ENCODE measurements around the gene PDCL2.
"Not testable (repeated sequence)": the region's sequence is repeated elsewhere in the genome, so short reads cannot be mapped to it uniquely, and the experiment has no call there.

PDCL2 gene, protein sequence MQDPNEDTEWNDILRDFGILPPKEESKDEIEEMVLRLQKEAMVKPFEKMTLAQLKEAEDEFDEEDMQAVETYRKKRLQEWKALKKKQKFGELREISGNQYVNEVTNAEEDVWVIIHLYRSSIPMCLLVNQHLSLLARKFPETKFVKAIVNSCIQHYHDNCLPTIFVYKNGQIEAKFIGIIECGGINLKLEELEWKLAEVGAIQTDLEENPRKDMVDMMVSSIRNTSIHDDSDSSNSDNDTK

DNA sequence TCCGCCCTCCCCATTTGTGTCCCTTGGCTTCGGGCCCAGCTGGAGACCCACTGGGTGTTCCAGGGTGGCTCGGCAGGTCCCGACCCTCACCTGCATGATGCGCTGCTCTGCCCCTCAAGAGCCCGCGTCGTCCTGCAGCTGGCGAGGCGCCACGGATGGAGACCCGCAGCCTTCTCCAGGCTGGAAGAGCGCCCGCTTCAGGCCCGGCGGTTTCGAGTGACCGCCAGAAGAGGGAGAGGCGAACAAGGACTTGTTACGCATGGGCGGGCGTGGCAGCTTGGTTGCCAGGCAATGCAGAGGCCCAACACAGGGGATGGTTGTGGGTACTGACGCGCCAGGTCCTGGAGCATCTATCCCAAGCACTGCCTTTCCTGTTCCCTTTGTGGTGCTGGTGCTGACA is at the start of gene PDCL2:
TSS of gene PDCL2 (minus strand) at position 232 of the 400 bp plus-strand sequence. CDS start at position 96, 136 bp downstream.
- no peak for DNase-seq

DNA sequence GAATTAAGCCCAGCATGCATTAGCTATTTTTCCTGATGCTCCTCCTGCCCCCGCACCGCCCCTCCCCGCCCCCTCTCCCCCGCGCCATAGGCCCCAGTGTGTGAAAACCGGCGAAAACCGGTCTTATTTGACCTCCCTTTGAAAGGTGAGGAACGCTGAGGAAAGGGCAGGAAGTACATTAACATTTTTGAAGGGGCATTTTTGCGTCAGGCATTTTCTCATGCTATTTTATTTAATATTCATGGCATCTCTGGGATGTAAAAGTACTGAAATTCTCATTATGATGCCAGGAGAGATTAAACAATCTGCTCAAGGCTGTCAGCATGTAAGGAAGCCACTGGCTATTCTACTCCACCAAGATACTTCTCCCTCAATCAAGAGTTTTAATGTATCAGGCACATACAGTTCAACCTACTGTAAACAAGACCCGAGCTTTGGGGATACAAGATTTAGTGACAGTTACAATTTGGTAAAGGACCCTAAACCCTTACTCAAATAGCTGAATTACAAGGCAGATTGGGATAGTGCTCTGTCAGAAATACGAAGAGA is 45.3 kb upstream of the PDCL2 start:
- no peak for DNase-seq

DNA sequence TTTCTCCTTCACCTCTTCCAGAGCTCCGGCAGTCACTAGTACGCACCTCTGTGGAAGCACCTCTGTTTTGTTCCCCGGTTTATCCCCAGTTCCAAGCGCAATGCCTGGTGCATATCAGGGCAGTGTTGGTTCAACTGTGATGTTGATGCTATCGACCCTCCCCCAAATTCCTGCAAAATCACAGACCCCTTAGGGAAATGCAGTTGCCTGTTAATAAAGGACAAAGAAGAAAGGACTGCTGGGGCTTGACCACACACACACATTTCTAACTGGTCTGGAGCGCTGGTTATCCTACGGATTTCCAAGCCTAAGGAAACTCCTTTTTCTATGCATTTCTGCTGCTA is 44.6 kb upstream of the PDCL2 start:
- DNase-seq: no peak

DNA sequence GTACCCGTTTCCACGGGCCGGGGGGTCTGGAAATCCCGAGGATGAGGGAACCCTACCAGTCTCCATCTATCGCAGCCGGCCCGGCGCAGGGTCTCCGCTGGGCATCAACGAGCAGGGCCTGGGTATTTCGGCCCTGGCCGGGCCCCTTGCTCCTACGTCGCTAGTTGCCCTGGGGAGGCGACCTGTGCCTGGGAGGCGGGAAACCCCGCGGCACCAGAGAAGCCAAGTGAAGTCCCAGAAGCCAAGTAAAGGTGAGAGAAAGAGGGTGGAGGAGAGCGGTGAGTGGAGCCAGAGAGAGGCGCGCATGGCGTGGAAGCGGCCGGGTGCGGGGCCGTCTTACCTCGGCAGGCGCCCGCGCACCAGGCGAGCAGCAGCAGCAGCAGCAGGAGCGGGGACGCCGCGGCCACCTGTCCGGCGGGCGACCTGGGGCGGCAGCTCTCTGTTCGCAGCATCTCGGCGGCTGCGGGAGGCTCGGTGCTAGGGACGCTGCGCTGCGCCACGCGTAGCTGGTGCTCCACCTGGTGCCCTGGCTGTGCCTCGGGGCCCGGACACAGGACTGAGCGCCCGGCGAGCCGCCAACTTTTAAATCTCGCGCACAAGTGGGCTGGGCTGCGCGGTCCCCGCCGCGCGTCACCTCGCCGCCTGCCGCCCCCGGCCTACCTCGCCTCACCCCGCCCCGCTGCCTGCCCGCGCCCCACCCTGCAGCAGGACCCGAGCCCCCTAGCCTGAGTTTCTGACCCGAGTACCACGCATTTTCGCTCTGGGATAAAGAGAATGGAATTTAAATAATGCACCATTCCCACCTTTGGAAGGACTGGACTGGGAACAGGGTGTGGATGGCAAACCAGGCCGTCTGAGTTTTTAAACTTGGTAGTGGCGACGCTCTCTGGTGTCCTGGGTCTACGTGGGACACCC is 44.0 kb upstream of the PDCL2 start, which contains the start of gene NMU:
TSS of gene NMU (minus strand) at position 558 of the 915 bp plus-strand sequence. CDS start at position 452, 106 bp downstream.
- no peak for DNase-seq

DNA sequence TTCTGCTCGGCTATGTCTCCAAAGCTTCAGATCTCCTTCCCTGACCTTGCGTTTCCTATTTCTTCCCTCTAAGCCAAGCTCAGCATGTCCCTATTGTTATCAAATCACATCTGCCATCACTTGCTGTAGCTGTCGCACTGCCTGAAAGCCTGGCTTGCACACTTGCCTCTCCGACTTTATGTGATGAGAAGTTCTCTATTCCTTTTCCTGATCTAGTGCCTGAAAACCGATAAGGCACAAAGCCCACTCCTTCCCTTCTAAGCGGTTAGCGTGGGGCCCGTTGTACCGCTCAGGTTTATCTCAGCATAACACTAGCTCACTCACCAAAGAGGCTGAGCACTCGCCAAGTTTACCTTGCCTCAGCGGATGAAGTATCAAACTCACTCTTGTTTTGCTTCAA is 43.2 kb upstream of the PDCL2 start:
- no peak for DNase-seq

DNA sequence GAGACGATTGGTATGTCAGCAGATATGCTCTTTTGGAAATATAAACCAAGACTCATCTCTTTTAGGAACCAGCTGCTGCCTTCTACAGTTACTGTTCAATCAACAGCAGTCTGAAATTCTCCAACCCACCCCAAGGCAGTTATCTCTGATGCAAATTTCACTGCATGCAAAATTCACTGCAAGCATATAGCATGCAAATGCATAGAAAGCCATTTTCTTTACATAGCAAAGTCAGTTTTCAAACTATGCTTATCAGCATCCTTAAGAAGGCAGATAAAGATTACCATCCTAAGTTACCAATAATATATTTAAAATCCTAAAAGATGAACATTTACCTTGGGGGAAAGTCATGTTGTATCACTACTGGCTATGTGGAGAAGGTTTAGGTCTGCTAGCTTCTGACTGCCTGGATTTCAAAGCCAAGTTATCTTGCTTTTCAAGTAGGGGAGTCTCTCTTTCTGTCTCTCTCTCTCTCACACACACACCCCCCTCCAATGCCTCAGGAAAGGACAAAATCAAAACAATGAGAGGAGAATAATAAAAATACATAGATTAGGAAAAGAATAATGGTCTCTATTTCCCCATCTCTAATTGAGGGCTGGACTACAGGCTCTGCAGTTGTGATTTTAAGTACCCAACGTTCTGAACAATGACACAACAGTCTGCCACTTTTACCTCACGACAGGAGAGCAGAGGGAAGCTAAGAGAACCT is 42.5 kb upstream of the PDCL2 start:
- DNase-seq: no peak

DNA sequence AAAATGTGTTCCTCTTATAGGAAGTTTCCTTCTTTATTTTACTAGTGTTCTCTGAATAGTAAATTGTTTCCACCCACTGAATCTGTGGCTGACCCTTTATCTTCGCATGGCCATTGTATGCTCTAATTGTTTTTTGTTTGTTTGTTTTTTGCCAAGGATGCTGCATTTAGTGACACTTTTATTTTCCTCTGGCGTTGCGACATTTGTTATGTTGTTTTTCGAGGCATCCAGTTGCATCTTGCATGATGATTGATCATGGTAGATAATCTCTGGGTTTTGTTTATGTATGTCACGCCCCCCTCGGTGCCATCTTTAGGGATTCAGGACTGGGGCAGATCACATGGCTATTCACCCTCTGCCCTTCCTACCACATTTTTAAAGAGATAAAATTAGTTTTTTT is 41.9 kb upstream of the PDCL2 start:
- no peak for DNase-seq

DNA sequence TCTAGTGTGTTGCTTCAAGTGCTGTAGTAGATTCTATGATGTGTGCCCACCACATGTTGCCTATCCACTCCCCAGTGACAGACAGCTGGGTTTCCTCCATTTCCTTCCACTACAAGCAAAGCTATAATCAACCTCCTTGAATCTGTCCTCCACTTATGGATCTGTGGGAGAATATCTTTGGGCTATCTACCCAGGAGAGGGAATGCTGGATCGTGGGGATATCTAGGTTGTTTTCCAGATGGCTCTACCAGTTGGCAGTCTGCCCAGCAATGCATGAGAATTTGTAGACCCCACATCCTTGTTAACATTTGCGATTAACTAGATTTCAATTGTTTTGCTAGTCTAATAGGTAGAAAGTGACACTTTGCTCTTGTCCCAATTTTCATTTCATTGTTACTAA is 33.8 kb upstream of the PDCL2 start:
- DNase-seq: no peak

DNA sequence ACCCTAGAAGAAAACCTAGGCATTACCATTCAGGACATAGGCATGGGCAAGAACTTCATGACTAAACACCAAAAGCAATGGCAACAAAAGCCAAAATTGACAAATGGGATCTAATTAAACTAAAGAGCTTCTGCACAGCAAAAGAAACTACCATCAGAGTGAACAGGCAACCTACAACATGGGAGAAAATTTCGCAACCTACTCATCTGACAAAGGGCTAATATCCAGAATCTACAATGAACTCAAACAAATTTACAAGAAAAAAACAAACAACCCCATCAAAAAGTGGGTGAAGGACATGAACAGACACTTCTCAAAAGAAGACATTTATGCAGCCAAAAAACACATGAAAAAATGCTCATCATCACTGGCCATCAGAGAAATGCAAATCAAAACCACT is 32.0 kb upstream of the PDCL2 start:
- DNase-seq: not testable (repeated sequence)

DNA sequence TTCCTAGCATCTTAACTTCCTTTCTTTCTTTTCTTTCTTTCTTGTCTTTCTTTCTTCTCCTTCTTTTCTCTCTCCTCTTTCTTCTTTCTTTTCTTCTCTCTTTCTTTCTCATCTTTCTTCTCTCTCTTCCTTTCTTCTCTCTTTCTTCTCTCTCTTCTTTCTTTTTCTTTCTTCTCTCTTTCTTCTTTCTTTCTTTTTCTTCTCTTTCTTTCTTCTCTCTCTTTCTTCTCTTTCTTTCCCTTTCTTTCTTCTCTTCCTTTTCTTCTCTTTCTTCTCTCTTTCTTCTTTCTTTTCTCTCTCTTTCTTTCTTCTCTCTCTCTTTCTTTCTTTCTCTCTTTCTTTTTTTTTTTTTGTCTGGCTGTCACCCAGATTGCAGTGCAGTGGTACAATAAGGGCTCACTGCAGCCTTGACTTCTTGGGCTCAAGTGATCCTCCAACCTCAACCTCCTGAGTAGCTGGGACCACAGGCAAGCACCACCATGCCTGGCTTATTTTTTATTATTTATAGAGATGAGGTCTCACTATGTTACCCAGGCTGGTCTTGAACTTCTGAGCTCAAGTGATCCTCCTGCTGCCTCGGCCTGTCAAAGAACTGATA is 26.6 kb upstream of the PDCL2 start:
- no peak for DNase-seq

DNA sequence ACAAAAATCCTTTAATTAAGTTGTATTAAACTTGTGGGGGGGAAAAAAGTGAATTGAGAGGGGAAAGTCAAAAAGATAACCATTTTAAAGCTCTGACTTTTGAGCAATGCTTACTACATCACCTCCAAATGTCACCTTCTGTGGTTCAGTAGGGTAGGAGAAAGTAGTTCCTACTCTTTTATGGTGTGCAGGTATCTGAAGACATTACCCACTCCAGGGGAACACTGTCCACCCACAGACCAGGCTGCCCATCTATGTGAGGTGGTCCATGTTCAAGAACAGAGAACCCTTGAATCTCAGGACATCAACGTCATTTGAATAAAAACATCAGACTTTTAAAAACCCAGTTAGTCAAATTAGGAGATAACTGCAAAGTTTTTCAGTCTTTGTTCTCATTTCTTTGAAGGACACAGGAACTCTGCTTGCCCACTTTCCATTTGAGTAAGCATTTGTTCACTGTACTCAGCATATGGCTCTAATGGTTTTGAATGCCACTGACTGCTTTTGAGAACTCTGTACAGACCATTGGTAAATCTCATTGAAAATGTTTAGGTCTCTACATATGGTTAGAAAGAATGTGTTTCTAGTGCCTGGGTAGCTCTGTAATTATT is 25.6 kb upstream of the PDCL2 start:
- no peak for DNase-seq

DNA sequence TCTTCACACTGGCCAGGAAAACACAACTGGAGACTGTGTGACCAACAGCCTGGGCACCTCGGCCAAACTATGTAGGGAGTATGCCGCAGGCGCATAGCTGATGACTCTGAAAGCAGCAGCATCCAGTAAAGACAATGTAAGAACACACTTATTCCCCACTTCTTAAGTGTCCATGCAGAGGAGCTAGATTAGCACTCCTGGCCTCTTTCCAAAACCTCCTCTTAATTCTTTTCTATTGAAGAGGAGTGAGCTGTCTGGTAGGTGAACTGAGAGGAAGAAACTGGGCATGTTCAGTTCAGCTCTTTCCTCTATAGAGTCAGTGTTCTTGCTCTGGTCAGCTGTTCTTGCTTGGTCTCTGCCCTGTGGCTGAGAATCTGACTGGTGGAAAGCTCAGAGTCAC is 23.0 kb upstream of the PDCL2 start:
- DNase-seq: no peak

DNA sequence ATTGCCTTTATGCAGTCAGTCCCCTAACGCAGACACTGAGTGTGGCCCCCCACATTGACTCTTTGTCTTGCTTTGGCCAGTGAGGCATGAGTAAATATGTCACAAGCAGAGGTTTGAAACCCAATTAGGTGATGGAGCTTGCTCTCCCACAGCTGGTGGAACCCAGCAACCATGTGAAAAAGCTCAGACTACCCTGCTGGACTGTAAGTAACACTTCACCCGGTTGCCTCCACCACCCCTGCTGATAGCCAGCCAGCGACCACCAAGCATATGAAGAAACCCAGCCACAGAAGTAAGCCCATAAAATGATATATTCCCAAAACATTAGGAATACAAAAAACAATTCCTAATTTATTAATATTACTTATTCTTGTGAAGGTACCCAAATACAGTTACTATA is 21.6 kb upstream of the PDCL2 start:
- DNase-seq: no peak

DNA sequence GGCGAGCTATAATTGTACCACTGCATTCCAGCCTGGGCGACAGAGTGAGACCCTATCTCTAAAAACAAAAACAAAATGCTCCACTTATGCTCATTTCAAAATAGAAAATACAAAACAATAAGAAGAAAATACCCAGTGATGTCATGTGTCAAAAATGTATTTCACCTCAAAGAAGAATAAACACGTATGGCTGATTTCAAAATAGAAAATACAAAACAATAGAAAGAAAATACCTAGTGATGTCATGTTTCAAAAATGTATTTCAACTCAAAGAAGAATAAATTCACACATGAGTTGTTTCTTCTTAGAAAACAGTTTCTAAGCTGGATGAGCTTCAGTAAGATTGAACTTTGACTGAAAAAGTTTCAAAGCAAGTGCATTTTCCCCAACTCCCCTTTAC is 20.3 kb upstream of the PDCL2 start:
- no peak for DNase-seq

DNA sequence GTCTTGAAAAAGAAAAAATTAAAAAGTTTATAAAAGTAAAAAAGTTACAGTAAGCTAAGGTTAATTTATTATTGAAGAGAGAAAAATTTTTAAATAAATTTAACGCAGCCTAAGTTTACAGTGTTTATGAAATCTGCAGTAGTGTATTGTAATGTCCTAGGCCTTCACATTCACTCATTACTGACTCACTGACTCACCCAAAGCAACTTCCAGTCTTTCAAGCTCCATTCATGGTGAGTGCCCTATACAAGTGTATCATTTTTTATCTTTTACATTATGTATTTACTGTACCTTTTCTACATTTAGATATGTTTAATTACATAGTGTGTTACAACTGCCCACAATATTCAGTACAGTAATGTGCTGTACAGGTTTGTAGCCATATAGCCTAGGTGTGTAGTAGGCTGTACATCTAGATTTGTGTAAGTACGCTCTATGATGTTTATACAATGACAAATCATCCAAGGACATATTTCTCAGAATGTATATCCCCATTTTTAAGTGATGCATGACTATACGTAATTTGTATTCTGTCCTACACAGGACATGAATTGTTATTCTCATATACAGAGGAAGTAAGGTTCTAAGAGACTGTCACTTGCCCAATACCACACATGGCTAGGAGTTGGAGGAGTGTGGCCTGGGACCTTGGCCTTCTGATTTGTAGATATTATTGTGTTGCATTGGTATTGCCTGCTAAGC is 19.5 kb upstream of the PDCL2 start:
- DNase-seq: no peak

DNA sequence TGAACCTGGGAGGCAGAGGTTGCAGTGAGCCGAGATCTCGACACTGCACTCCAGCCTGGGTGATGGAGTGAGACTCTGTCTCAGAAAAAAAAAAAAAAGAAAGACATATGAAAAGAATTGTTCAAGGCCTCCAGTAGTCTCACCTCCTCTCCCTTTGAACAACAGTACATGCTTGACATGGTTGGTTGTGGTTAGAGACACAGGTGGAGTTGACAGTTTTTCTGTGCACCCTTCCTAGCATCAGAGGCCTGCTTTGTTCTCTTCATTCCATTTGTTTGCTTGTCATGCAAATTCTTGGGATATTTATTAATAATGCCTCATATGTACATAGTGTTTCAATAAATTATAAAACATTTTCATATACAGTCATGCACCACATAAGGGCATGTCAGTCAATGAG is 18.3 kb upstream of the PDCL2 start:
- no peak for DNase-seq

DNA sequence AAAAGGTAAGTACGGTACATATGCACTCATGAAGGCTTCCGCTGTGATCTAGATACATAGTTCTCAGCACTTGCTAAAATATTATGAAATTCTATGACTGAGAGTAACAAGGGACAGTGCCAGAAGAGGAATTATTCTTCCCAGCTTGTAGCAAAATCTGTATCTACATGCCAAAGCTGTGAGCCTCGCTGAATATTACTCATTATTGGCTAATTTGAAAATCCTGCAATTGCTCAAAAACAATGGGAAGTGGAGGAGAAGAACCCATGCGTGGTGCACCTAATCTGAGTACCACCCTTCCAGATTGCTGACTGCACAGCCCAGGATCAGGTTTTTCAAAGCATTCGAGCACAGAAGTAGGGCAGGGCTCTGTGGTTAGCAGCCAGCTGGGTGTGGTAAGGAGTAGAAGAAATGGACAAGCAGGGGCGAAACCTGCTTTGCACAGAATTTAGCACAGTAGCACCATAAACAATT is 17.4 kb upstream of the PDCL2 start:
- no peak for DNase-seq

DNA sequence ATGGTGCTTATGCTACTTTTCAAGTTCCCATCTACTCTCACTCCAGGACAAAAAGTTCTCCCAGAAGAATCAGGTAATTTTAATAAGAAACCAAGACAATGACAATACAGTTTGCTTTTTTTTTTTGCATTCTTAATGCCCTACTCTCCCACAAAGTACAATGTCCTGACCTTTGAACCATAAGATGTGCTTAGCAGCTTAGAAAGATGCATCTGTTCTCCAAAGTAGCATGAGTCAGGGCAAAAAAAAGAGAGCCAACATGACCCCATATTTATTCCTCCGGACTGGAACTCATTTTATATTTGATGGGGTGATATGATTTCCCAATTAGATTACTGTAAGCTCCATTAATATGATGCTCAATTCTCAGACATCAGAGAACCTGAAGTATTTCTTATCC is 16.5 kb upstream of the PDCL2 start:
- DNase-seq: no peak

DNA sequence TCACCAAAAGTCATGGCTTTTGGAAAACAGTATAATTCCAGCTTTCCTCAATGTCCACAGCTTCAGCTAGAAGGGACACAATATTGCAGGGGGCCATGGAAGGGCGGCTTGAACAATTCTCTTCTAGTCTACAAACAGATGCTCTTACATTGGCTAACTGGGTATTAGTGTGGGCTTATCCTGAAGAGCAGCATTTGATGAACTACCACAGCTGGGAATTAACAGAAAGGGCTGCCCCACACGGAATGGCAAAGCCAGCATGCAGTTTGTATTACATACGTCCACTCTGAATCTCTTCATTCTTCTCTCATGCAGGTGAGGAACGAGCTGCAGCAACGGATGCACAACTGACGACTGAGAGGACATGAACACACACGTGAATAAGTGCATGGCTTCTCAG is 13.0 kb upstream of the PDCL2 start:
- no peak for DNase-seq

DNA sequence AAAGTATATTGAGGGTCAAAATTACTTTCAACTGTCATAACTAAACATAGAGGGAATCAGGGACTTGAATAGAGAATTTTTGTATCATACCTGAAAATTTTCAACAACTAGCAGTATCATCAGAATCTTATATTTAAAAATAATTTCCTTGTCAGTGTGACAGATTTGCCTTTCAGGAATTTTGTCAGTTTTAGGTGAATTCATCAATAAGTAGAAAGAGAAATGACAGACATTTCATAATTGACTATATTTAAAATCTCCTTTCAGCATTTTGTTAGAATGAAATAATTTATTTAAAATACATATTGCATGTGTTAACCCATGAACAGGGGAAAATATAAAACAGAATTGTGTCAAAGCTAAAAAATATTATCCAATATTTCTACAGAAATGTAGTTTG is 8.6 kb upstream of the PDCL2 start:
- DNase-seq: no peak

DNA sequence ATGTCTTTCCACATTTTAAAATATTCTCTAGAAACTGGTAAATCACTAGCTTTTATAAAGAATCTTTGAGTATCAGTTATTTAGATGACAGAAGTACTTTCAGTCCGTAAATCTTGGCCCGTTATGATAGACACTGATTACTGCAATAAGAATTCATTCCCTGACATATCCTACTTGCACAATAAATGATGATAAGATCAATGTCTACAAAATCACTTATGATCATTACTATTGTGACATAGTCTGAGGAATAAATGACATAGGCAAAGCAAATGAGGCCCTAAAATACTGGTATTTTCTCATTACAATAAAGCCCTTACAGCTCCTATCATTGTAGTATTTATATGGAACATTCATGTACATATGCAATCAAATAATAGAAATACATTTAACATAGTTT is 6.6 kb upstream of the PDCL2 start:
- DNase-seq: no peak

DNA sequence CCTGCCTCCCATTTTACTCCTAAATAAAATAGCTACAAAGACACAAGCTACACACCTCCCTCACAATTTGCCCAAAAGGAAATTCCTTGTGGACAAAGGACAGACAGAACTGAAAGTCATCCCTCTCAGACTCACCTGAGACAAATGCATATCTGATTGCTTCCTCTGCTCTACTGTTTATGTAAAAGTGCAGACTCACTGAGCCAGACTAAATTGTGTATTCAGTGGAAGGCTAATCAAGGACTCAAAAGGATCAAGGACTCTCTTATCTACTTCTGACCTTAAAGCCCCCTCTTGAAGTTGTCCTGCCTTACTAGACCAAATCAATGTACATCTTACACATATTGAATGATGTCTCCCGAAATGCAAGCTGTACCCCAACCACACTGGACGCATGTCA is 3.9 kb downstream of the PDCL2 start:
- no peak for DNase-seq
